NCI-H526 (cell line): ENCODE data around the gene MCU.
"Not testable (repeated sequence)": the region's sequence is repeated elsewhere in the genome, so short reads cannot be mapped to it uniquely, and the experiment has no call there.

Experiments used
- DNase-seq, 2 experiments: peaks; one replicate each; lab custom pipeline; 2025; lab: John Stamatoyannopoulos, UW

The MCU gene

DNA sequence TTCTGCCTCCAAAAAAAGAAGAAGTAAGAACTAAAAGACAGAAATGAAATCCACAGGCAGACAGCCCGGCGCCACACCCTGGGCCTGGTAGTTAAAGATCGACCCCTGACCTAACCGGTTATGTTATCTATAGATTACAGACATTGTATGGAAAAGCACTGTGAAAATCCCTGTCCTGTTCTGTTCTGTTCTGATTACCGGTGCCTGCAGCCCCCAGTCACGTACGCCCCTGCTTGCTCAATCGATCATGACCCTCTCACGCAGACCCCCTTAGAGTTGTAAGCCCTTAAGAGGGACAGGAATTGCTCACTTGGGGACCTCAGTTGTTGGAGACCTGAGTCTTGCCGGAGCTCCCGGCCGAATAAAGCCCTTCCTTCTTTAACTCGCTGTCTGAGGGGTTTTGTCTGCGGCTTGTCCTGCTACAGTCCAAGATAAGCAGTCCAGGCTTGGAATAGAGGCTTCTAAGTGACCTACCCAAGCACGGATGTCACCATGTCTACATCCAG is 212.1 kb downstream of the MCU start:
- not testable (repeated sequence) for DNase-seq

DNA sequence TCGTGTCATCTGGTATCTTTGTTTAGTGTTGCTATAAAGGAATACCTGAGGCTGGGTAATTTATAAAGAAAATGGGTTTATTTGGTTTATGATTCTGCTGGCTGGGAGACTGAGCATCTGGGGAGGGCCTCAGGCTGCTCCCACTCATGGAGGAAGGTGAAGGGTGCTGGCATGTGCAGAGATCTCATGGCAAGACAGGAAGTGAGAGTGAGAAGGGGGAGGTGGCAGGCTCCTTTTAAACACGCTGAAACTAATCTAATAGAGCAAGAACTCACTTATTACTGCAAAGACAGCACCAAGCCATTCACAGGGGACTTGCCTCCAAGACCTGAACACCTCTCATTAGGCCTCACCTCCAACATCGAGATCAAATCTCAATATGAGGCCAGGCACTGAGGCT is 212.9 kb downstream of the MCU start:
- DNase-seq: no peak

DNA sequence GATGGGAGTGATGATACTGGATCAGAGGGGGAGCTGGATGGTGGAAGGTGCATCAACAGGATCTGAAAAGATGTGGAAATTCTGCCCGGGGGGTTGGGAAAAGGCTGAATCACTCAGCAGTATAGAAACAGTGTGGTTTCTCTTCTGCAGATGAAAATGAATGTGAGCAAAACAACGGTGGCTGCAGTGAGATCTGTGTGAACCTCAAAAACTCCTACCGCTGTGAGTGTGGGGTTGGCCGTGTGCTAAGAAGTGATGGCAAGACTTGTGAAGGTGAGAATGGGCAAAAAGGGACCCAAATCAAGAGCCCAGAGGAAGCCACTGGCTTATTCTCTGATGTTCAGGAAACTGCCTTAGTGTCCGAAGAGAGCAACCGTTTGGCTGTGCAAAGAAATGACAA is 214.5 kb downstream of the MCU start:
- no peak for DNase-seq

DNA sequence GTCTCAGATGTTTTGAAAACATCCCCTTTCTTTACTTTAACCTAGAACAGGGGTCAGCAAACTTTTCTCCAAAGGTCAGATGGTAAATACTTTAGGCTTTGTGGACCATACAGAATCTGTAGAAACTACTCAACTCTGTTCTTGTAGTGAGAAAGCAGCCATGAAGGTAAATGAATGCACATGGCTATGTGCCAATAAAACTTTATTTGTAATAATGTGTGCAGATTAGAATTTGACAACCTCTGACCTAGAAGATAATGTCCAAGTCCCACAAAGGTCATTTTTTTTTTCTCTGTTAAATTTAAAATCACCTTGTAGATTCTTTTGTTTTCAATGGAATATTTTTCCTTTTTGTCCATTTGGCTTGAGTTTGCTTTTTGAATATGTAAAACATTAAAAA is 218.8 kb downstream of the MCU start:
- no peak for DNase-seq

DNA sequence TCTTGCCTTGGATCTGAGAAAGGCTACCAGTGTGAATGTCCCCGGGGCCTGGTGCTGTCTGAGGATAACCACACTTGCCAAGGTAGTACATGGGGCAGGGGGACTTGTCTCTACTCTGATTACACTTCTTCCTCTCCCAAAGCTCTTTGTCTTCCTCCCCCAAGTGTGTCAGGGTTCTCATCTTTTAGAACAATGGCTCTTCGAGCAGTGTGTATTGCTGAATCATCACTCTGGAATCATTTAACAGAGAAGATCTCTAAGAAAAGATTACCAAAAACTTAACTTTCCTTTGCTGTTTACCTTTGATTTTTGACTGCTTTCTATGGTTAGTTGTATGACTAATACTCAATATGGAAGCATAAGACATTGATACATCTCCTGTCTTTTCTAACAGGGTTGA is 219.8 kb downstream of the MCU start:
- DNase-seq: no peak

DNA sequence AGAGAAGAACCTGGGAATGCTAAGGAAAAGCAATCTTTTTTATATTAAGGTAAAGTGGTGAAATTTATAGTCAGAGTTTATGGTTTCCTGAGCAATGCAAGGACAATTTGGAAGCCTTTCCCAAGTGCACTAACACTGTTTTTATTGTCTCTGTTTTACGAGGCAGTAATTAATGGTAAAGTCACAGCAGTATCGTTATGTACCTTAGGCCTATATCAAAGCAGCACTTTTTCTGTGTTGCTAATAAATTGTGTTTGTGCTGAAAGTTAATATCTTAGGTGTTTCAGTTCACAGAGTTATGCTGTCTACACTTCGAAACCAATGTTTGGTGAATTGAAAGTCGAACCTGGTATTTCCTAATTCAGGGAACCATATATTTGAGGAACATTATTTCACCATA is 220.8 kb downstream of the MCU start:
- no peak for DNase-seq

DNA sequence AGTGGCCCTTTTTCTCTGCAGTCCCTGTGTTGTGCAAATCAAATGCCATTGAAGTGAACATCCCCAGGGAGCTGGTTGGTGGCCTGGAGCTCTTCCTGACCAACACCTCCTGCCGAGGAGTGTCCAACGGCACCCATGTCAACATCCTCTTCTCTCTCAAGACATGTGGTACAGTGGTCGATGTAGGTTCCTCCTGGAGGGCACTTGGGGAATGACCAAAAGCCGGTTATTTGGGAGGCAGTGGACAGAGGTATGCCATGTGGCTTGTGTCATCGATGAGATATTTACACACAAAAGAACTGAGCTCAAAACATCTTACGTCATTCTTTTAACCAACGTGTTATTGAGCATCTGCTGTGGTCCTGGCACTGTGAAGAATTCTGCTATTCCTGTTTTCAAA is 221.3 kb downstream of the MCU start:
- no peak for DNase-seq

DNA sequence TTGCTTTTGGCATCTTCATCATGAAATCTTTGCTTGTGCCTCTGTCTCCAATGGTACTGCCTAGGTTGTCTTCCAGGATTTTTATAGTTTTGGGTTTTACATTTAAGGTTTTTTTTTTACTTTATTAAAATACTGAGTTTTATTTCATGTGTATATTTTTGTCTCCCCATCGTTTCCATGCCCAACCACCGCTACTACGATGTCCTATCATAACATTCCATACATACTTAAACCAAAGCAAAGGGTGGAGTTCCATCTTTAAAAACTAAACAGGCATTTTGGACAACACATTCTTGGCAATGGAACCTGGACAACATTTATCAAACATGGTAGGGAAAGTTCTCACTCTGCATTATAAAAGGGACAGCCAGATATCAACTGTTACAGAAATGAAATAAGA is 225.3 kb downstream of the MCU start:
- DNase-seq: not testable (repeated sequence)

DNA sequence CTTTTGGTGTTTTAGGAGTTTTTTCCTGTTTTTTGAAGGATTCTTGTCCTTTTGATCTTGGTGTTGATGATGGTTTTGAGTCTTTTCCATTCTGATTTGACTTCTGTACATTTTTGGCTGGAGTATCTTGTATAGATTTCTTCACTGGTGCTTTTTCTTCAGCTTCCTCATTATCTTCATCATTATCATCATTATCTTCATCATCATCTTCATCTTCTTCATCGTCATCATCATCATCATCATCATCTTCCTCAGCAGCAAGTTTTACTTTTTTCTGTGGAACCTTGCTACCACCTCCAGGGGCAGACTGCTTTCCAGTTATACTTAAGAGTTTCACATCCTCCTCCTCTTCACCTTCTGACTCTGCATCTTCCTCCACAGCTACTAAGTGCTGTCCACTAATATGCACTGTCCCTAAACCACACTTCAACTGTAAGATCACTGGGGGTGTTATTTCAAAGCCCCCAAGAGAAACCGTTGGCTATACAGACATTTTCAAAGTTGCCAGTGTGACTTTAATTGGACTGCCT is 225.9 kb downstream of the MCU start:
- DNase-seq: not testable (repeated sequence)

DNA sequence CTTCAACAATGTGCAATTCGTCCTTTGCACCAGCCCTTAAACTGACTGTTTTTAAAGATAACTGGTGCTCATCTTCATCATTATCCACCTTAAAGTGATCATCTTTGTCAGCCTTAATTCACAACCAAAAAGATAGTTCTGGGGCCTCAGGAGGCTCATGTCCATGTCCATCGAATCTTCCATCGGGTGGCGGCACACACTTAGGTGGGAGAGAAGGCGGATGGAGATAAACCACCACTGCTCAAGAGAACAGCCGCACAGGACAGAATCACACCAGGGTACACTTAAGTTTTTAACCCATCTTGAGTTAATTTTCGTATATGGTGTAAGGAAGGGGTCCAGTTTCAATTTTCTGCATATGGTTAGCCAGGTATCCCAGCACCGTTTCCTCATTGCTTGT is 226.4 kb downstream of the MCU start:
- DNase-seq: no peak

DNA sequence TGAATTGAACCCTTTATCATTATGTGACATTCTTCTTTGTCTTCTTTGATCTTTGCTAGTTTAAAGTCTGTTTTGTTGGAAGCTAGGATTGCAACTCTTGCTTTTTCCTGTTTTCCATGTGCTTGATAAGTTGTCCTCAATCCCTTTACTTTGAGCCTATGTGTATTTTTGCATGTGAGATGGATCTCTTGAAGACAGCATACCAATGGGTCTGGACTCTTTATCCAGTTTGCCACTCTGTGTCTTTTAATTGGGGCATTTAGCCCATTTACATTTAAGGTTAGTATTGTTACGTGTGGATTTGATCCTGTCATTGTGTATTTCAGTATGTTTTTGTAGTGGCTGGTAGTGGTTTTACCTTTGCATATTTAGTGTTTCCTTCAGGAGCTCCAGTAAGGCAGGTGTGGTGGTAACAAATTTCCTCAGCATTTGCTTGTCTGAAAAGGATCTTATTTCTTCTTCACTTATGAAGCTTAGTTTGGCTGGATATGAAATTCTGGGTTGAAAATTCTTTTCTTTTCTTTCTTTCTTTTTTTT is 229.3 kb downstream of the MCU start:
- not testable (repeated sequence) for DNase-seq

DNA sequence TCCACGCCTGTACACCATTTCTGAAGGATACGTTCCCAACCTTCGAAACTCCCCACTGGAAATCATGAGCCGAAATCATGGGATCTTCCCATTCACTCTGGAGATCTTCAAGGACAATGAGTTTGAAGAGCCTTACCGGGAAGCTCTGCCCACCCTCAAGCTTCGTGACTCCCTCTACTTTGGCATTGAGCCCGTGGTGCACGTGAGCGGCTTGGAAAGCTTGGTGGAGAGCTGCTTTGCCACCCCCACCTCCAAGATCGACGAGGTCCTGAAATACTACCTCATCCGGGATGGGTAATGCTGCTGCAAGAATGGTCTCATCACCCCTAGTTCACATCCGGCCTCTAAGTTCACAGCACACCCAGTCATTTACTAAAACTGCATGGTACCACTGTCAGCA is 232.4 kb downstream of the MCU start:
- no peak for DNase-seq

DNA sequence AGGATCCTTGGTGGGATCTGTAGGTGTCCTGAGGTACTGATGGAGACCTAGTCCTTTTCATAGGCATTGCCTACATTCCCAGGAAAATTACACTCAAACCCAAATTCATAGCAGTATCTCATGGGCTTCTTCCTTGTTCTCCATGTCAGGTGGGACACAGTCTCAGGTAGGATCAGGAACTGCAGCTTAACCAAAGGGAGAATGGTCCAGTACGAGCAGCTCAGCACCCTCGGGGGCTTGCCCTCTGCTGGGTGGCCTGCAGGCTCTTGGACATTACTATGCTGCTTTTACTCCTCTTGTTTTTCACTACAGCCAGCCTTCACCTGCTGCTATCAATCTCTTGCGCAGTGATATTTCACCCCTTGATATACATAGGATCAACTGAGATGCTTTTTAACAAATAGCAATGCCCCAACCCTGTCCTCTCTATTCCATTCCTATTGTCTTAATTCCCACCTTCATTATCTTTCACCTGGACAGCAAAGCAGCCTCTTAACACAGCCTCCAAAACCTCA is 234.1 kb downstream of the MCU start:
- no peak for DNase-seq

DNA sequence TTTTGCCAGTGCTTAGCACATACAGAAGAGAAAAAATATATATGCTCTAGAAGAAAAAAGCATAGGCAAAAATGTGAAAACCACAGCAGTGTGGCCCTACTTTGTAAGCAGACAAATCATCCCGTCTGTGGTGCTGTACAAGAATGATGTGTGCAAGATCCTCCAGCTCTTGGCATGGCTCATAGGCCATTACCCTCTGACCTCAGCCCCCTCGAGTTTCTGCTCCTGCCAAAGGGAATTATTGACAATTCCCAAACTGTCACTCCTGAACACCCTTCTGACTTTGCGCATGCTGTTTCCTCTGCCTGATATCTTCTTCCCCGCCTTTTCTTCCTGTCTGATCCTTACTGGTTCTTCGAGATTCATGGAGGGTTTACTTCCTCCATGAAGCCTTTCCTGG is 235.5 kb downstream of the MCU start:
- no peak for DNase-seq

DNA sequence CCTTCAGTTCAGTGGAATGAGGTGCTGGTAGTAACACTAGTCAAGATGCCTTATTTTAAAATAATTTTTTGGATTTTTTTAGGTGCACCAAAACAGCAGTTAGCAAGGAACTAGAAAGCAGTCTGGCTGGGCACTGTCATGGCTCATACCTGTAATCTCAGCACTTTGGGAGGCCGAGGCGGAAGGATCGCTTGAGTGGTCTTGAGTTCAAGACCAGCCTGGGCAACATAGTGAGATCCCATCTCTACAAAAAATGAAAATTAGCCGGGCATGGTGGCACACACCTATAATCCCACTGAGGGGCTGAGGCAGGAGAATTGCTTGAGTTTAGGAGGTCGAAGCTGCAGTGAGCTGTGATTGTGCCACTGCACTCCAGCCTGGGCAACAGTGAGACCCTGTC is 236.9 kb downstream of the MCU start:
- DNase-seq: no peak

DNA sequence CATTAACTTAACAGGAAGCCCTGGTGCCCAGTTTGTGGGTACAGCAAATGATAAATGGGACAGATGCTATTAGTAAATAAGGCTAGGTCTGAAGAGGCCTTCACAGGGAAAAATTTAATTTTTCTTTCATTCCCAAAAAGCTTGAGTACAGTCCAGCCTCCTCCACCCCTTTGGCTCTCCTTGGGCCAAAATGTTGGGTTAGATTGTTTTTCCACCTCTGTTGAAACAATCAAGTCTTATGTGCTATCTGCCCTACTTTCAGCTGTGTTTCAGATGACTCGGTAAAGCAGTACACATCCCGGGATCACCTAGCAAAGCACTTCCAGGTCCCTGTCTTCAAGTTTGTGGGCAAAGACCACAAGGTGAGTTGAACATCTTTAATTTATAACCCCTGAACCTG is 238.3 kb downstream of the MCU start:
- DNase-seq: no peak

DNA sequence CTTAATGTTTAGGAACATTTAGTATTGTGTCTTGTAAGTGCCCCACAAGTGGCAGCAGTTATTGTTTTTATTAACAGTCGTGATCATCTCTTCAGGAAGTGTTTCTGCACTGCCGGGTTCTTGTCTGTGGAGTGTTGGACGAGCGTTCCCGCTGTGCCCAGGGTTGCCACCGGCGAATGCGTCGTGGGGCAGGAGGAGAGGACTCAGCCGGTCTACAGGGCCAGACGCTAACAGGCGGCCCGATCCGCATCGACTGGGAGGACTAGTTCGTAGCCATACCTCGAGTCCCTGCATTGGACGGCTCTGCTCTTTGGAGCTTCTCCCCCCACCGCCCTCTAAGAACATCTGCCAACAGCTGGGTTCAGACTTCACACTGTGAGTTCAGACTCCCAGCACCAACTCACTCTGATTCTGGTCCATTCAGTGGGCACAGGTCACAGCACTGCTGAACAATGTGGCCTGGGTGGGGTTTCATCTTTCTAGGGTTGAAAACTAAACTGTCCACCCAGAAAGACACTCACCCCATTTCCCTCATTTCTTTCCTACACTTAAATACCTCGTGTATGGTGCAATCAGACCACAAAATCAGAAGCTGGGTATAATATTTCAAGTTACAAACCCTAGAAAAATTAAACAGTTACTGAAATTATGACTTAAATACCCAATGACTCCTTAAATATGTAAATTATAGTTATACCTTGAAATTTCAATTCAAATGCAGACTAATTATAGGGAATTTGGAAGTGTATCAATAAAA is 240.5 kb downstream of the MCU start:
- no peak for DNase-seq

DNA sequence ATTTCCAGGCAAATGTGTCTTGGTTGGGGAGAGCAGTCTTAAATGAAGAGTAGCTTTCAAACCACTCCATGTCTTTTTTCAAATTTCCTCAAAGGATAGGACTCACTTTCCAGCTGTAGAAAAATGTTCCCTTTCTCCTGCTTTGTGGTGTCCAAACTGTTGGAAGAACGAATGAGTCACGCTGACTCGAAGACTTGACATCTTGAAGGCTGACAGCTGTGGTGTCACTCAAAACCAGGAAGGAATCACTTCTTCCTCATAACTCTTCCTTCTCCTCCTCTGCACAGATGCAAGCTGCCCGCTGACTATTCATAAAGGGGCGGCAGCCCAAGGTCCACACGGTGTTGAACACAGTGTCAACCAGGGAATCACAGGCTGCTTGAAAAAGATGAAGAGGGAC is 243.4 kb downstream of the MCU start:
- DNase-seq: no peak
